GM19452 (cell line): Measurements from ENCODE around the gene ZNF598.

Experiments used
- ATAC-seq: cut with Tn5 transposase; IDR thresholded peaks from one replicate; pipeline ENCODE4 v1.9.1; 2021; ENCODE audit not compliant: unreplicated experiment

The ZNF598 gene

DNA sequence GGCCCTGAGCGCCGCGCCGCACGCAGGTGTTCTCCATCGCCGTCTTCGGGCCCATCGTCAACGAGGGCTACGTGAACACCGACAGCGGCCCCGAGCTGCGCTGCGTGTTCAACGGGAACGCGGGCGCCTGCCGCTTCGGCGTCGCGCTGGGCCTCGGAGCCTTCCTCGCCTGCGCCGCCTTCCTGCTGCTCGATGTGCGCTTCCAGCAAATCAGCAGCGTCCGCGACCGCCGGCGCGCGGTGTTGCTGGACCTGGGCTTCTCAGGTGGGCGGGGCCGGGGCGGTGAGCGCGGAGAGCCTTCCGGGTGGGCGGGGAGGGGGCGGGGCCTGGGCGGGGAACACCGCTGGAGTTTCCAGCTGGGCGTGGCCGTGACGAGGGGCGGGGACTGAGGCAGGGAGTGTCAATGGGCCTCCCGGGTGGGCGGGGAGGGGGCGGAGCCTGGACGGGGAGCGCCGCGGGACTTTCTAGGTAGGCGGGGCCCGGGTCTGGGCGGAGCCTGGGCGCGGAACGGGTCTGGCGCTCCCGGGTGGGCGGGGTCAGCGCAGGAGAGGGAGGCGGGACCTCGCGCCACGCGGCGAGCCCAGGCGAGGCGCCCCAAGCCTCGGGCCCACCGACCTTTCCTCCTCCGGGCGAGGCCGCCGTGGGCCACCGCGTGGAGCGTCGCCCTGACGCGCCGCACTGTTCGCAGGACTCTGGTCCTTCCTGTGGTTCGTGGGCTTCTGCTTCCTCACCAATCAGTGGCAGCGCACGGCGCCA, 17.5 kb downstream of the ZNF598 start:
- ATAC-seq = no peak

DNA sequence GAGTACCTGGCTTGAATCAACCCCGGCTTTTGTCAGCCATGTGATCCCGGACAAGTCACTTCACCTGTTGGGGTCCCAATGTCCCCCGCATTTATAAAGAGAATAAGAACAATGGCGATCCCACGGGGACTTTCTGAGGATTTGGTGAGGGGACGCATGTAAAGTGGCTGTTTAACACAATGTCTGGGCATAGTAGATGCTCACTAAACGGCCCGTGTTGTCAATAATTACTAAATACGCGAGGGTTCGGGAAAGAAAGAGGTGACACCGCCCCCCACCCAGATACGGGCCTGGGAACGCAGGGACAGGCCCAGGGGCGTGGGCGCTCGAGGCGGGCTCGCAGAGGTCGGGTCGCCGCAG, 18.1 kb downstream of the ZNF598 start:
- ATAC-seq = no peak

- no peak for ATAC-seq
These were observed 18.5 kb downstream of the ZNF598 start for GRCh38 chr16:1991135-1991551.

- no peak for ATAC-seq
These were observed 19.1 kb downstream of the ZNF598 start for GRCh38 chr16:1990351-1991134.

- no peak for ATAC-seq
These were observed 19.6 kb downstream of the ZNF598 start for GRCh38 chr16:1990101-1990350.

DNA sequence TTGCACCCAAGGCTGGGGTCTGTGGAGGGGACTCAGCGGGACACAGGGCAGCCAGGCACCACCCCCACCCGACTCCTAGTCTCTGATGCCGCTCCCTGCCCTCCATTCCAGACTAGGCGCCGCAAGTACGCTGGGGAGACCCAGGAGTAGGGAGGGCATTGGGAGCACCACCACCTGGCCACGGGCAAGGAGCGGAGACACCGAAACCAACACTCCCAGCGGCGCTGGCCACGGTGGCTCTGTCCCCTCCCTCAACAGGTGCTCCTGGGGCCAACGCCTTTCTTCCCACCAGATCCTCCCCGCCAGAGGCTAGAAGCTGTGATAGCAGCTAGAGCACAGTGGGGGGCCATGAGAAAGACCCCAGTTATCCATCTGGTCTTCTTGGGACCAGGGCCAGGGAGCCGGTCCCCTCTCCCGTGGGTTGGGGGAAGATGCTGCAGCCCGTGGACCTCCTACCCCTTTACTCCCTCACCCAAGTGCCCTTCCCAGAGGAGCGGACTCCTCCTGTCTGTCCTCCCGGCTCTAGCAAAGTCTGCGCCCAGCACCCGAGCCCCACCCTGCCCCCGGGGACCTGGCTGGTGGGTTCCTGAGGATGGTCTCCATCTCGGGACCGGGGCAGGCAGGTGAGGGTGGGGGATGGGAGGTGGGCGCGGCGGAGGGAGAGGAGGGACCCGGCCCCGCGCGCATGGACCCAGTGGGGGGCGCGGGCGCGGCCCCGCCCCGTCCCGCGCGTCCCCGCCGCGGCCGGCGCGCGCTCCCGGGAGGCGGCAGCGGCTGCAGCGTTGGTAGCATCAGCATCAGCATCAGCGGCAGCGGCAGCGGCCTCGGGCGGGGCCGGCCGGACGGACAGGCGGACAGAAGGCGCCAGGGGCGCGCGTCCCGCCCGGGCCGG, 20.2 kb downstream of the ZNF598 start, which contains the start of gene SYNGR3:
SYNGR3 (plus strand) TSS at position 762 of the 892 bp plus-strand sequence. CDS start 133 bp downstream, outside the sequence.
- no peak for ATAC-seq

- ATAC-seq = no peak
These were observed 22.4 kb downstream of the ZNF598 start for GRCh38 chr16:1987198-1987597.

DNA sequence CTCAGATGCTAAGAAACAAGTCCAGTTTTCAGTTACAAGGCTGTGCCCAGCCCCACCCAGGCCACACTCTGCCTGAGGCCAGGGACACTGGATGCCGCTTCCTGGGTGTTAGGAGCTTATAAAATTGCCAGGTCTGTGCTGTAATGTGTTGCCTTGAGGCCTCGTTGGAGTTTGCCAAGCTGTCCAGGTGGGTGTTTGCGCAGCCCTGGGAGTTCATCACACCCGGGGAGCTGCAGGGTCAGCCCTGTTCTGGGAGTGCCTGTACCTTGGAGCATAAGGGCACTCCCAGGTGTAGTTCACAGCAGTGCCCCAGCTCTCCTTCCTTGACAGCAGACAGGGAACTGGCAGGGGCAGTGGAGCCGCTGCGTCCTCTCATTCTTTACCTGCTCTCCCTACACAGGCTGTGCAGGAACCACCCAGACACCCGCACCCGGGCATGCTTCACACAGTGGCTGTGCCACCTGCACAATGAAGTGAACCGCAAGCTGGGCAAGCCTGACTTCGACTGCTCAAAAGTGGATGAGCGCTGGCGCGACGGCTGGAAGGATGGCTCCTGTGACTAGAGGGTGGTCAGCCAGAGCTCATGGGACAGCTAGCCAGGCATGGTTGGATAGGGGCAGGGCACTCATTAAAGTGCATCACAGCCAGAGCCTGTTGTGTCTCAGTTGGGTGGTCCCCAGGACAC, 24.0 kb downstream of the ZNF598 start:
- no peak for ATAC-seq

DNA sequence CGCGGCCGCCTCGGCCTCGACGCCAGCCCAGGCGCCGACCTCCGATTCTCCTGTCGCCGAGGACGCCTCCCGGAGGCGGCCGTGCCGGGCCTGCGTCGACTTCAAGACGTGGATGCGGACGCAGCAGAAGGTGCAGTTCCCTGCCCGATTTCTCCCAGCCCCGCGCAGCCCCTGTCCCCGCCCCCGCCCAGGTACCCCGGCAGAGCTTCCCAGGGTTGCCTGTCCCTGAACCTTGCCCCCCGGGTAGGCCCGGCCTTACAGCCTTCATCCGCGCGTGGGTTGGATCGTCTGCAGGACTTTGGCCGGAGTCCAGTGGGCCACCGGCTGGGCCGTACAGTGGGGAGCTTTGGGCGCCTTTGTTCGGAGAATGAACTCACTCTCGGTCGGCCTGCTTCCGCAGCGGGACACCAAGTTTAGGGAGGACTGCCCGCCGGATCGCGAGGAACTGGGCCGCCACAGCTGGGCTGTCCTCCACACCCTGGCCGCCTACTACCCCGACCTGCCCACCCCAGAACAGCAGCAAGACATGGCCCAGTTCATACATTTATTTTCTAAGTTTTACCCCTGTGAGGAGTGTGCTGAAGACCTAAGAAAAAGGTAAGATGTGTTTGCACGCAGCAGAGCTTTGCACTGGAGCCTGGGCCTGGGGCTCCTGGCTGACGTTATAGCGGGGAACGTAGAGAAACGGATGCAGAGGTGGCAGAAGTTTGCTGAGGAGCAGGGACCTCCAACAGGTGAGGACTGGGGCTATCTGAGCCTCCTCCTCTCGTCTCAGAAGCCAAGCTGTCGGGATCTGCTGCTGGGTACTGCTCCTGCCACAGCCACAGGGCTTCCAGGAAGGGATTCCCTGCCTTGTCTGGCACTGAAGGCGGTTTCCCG, 25.0 kb downstream of the ZNF598 start:
- ATAC-seq = no peak

DNA sequence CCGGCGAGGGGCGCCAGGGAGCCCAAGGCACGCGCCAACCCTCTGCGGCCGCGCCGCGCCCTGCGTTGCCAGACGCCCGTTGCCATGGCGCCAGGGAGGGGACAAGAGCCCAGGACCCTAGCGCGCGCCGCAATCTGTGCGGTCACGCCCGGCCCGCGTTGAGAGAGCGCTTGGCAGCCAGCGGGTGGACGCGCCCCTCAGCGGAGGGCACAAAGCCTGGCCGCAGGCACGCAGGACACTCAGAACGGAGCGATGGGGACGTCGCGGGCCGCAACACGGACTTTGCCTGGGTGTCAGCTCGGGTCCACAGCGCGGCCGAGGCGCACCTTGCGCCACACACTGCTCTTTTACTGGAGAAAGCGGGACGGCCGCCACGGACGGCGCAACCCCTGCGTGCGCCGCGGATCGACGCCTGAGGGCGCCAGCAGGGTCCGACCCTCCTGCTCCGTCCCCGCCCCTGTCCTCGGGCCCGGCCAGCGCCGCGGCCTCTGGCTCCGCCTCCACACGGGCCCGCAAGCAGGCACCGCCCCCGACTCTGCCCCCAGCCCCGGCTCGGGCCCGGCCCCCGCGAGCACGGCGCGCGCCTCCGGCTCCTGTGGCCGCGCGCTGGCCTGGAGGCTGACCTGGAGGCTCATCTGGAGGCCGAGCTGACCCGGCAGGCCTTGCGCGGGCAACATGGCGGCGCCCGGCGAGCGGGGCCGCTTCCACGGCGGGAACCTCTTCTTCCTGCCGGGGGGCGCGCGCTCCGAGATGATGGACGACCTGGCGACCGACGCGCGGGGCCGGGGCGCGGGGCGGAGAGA, 25.9 kb downstream of the ZNF598 start, which contains the start of gene GFER:
GFER (plus strand) TSS at position 650 of the 803 bp plus-strand sequence; CDS start at position 676, 26 bp downstream.
- peak; percentile 66 for ATAC-seq

- no peak for ATAC-seq
These were observed 26.6 kb downstream of the ZNF598 start for GRCh38 chr16:1982991-1983543.

DNA sequence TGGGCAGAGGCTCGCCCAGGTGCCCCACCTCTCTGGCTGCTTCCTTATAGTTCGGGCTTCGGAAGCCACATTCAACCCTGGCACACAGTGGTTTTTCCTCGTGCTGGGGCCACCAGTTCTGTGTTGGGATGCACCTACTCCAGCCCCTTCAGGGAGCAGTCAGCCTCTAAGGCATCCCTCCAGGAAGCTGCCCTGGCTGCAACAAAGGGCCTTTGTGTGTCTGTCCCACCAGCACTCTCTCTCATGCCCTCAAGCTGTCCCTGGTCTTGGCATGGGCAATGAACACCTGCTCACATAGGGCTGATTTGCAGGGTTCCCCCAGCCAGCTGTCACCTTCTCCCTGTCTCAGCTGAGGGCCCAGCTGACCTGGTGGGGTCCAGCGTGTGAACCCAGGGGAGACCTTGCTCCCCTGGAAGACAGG, 27.6 kb downstream of the ZNF598 start:
- no peak for ATAC-seq

DNA sequence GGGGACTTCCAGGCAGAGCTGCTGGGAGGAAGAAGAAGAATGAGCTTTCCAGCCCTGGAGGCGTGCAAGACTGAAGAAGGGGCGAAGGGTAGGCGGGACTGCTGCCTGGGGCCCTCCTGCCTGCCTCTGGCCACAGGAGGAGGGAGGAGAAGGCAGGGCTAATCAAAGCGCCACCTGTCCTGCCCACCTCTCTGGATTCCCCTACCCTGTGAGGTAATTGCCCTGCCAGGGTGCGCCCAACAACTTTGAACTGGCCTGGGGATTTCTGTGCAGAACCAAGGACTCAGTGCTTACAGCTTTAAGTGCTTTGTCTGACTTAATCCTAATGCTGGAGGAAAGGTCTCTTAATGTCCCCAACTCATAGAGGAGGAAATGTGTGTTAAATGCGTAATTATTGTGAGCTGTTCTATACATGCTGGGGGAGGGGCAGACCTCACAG, 28.2 kb downstream of the ZNF598 start, which contains the start of gene NOXO1:
NOXO1 (minus strand) TSS at position 72 of the 439 bp plus-strand sequence. CDS start 290 bp downstream, outside the sequence.
- no peak for ATAC-seq

- ATAC-seq = no peak
These were observed 28.9 kb downstream of the ZNF598 start for GRCh38 chr16:1980770-1981087.

DNA sequence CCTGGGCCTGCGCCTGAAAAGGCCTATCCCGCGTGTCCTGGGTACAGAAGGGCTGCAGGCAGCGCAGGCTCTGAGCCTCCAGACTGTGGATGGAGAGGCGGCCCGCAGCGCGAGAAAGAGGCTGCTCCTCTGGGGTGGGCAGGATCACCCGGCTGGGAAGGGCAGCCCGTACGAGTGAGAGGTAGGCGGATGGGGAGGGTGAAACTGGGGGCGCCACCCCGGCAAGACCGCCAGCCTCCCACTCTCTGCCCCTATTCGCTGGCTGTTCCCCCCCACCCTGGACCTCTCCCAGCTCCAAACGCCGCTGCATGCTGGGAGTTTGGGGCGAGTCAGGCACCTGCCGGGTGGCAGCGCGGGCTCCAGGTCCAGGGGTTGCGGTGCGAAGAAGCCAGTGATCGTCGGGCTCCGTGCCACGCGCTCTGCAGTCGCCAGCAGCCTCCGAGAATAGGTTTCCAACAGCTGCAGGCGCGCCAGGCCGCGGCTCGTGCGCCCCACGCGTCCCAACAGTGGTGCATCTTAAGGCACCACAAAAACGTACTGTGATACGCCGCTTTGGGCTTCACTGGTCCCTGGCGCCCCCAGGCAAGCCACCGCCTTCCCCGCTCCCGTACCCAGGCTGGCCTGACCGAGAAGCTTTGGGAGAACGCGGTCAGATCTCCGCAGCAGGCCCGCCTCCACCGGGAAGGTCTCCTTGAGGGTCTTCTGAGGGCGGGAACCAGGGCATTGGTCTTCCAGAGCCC, 29.4 kb downstream of the ZNF598 start:
- no peak for ATAC-seq

GRCh38 chr16:1979271-1980029, 30.2 kb downstream of the ZNF598 start:
- ATAC-seq = no peak

- ATAC-seq = no peak
These were observed 31.0 kb downstream of the ZNF598 start for GRCh38 chr16:1978476-1979120.
